ENCODE results near the gene PPP6R1.
"Not testable (repeated sequence)": the region's sequence is repeated elsewhere in the genome, so short reads cannot be mapped to it uniquely, and the experiment has no call there.

Gene PPP6R1

GRCh38 chr19:55229145-55229788, 29.6 kb downstream of the PPP6R1 start:
- no peaks in the 10 kb centered on the region for H3K4me1 ChIP-seq (ENCODE audit: control insufficient read depth, insufficient read depth, low read length, poor library complexity, severe bottlenecking)
- WGBS, 2 experiments (ENCODE audit: insufficient coverage in 2 of 2) = 88 to 94% methylated on average over 7 to 9 of the region's 18 CpGs
- no peak overlapping the region for H3K27ac ChIP-seq (ENCODE audit: low read depth, low read length, severe bottlenecking)
- peaks cover 65% of the 10 kb centered on the region for H3K36me3 ChIP-seq (ENCODE audit: control insufficient read depth, insufficient read depth, low read length)
- H3K4me3 ChIP-seq (ENCODE audit: extremely low read depth, insufficient read depth, low read length, poor library complexity, severe bottlenecking) = no peak overlapping the region
- no peaks in the 10 kb centered on the region for H3K9me3 ChIP-seq (ENCODE audit: control insufficient read depth, low read length)

- no peak within 1 kb of the TSS for H3K27ac ChIP-seq (ENCODE audit: low read depth, low read length, severe bottlenecking)
- H3K4me1 ChIP-seq (ENCODE audit: control insufficient read depth, insufficient read depth, low read length, poor library complexity, severe bottlenecking) = no peaks in the 10 kb centered on the region
- H3K36me3 ChIP-seq (ENCODE audit: control insufficient read depth, insufficient read depth, low read length) = peaks cover 58% of the 10 kb centered on the region
- no peak within 1 kb of the TSS for H3K4me3 ChIP-seq (ENCODE audit: extremely low read depth, insufficient read depth, low read length, poor library complexity, severe bottlenecking)
- 94 to 98% methylated on average over 9 to 11 of the region's 12 CpGs for WGBS, 2 experiments (ENCODE audit: insufficient coverage in 2 of 2)
- no peaks in the 10 kb centered on the region for H3K9me3 ChIP-seq (ENCODE audit: control insufficient read depth, low read length)
These were observed 30.3 kb downstream of the PPP6R1 start, which contains the start of gene TMEM86B for GRCh38 chr19:55228403-55229031. Gene TMEM86B (minus strand): TSS chr19:55228763. CDS start chr19:55228741, 22 bp downstream.

DNA sequence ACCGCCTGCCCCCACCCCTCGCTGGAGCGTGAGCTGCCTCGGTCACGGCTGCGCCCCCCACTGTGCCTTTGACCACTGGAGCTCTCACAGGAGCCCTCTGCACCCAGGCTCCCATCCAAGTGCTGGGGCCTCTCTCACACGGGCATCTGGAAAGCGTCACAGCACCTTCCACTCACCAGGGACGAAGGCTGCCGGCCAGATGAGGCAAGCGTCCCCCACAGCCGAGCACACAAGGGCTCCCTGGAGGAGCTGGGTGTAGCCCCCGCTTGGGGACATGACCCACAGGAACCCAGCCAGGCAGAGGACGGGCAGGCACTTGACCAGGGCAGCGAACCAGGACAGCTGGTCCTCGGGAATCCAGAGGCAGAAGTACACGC, 30.8 kb downstream of the PPP6R1 start:
- no peak overlapping the region for H3K4me3 ChIP-seq (ENCODE audit: extremely low read depth, insufficient read depth, low read length, poor library complexity, severe bottlenecking)
- 89 to 90% methylated on average over 14 to 15 of the region's 17 CpGs for WGBS, 2 experiments (ENCODE audit: insufficient coverage in 2 of 2)
- H3K27ac ChIP-seq (ENCODE audit: low read depth, low read length, severe bottlenecking) = no peak overlapping the region
- H3K4me1 ChIP-seq (ENCODE audit: control insufficient read depth, insufficient read depth, low read length, poor library complexity, severe bottlenecking) = no peaks in the 10 kb centered on the region
- no peaks in the 10 kb centered on the region for H3K9me3 ChIP-seq (ENCODE audit: control insufficient read depth, low read length)
- peaks cover 54% of the 10 kb centered on the region for H3K36me3 ChIP-seq (ENCODE audit: control insufficient read depth, insufficient read depth, low read length)

- Histone ChIP-seq H3K27ac (ENCODE audit: low read depth, low read length, severe bottlenecking) (no peak overlapping the region), H3K9me3 (ENCODE audit: control insufficient read depth, low read length) (no peaks in the 10 kb centered on the region), H3K36me3 (ENCODE audit: control insufficient read depth, insufficient read depth, low read length) (peaks cover 49% of the 10 kb centered on the region), H3K4me3 (ENCODE audit: extremely low read depth, insufficient read depth, low read length, poor library complexity, severe bottlenecking) (no peak overlapping the region), H3K4me1 (ENCODE audit: control insufficient read depth, insufficient read depth, low read length, poor library complexity, severe bottlenecking) (no peaks in the 10 kb centered on the region)
- WGBS, 2 experiments (ENCODE audit: insufficient coverage in 2 of 2) = 95 to 97% methylated on average over 19 to 25 of the region's 25 CpGs
These were observed 31.4 kb downstream of the PPP6R1 start for GRCh38 chr19:55227241-55228014.

DNA sequence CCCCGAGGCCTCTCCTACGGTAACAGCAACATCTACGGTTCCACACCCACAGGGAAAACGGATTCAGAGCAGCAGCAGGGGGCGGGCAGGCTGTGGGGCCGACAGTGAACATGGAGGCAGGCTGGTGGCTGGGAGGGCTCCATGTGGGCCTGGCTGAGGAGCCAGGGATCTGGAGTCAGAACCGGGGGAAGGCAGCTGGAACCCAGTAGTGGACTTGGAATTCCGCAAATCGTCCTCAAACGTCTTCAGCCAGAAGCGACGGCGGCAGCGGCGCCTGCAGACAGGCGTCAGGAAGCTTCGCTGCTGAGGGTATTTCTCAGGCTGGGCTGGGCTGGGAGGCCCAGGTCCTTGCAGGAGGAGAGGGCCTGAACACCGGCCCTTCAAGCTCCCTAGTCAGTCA, 32.0 kb downstream of the PPP6R1 start:
- no peak overlapping the region for H3K27ac ChIP-seq (ENCODE audit: low read depth, low read length, severe bottlenecking)
- no peak overlapping the region for H3K4me3 ChIP-seq (ENCODE audit: extremely low read depth, insufficient read depth, low read length, poor library complexity, severe bottlenecking)
- H3K9me3 ChIP-seq (ENCODE audit: control insufficient read depth, low read length) = no peaks in the 10 kb centered on the region
- peaks cover 43% of the 10 kb centered on the region for H3K36me3 ChIP-seq (ENCODE audit: control insufficient read depth, insufficient read depth, low read length)
- WGBS, 2 experiments (ENCODE audit: insufficient coverage in 2 of 2) = 87 to 88% methylated on average over 17 to 18 of the region's 18 CpGs
- no peaks in the 10 kb centered on the region for H3K4me1 ChIP-seq (ENCODE audit: control insufficient read depth, insufficient read depth, low read length, poor library complexity, severe bottlenecking)

GRCh38 chr19:55226273-55226672, 32.5 kb downstream of the PPP6R1 start:
- Histone ChIP-seq H3K4me3 (ENCODE audit: extremely low read depth, insufficient read depth, low read length, poor library complexity, severe bottlenecking) (no peak overlapping the region), H3K27ac (ENCODE audit: low read depth, low read length, severe bottlenecking) (no peak overlapping the region), H3K9me3 (ENCODE audit: control insufficient read depth, low read length) (no peaks in the 10 kb centered on the region), H3K4me1 (ENCODE audit: control insufficient read depth, insufficient read depth, low read length, poor library complexity, severe bottlenecking) (no peaks in the 10 kb centered on the region), H3K36me3 (ENCODE audit: control insufficient read depth, insufficient read depth, low read length) (peaks cover 39% of the 10 kb centered on the region)
- WGBS, 2 experiments (ENCODE audit: insufficient coverage in 2 of 2) = 95 to 96% methylated on average over 9 of the region's 9 CpGs

GRCh38 chr19:55225415-55225958, 33.3 kb downstream of the PPP6R1 start:
- no peaks in the 10 kb centered on the region for H3K4me1 ChIP-seq (ENCODE audit: control insufficient read depth, insufficient read depth, low read length, poor library complexity, severe bottlenecking)
- H3K4me3 ChIP-seq (ENCODE audit: extremely low read depth, insufficient read depth, low read length, poor library complexity, severe bottlenecking) = no peak overlapping the region
- no peak overlapping the region for H3K27ac ChIP-seq (ENCODE audit: low read depth, low read length, severe bottlenecking)
- WGBS, 2 experiments (ENCODE audit: insufficient coverage in 2 of 2) = 90 to 92% methylated on average over 3 to 5 of the region's 7 CpGs
- peaks cover 36% of the 10 kb centered on the region for H3K36me3 ChIP-seq (ENCODE audit: control insufficient read depth, insufficient read depth, low read length)
- H3K9me3 ChIP-seq (ENCODE audit: control insufficient read depth, low read length) = no peaks in the 10 kb centered on the region

DNA sequence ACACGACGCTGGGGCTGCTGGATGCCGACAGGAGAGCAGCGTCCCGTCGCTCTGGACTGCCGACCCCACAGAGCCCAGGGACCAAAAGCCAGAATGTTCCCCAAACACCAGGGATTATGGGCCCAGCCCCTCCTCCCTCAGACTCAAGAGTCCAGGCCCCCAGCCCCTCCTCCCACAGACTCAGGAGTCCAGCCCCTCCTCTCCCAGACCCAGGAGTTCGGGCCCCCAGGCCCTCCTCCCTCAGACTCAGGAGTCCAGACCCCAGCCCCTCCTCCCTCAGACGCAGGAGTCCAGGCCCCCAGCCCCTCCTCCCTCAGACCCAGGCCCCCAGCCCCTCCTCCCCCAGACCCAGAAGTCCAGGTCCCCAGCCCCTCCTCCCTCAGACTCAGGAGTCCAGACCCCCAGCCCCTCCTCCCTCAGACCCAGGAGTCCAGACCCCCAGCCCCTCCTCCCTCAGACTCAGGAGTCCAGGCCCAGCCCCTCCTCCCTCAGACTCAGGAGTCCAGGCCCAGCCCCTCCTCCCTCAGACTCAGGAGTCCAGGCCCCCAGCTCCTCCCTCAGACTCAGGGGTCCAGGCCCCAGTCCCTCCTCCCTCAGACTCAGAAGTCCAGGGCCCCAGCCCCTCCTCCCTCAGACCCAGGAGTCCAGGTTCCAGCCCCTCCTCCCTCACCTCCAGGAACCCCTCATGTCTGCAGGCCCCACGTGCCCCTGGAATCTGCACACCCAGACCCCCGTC, 34.0 kb downstream of the PPP6R1 start:
- H3K4me3 ChIP-seq (ENCODE audit: extremely low read depth, insufficient read depth, low read length, poor library complexity, severe bottlenecking); H3K4me1 ChIP-seq (ENCODE audit: control insufficient read depth, insufficient read depth, low read length, poor library complexity, severe bottlenecking); H3K27ac ChIP-seq (ENCODE audit: low read depth, low read length, severe bottlenecking); H3K9me3 ChIP-seq (ENCODE audit: control insufficient read depth, low read length): not testable (repeated sequence)
- WGBS, 2 experiments (ENCODE audit: insufficient coverage in 2 of 2) = 73 to 85% methylated on average over 2 to 4 of the region's 11 CpGs
- peaks cover 32% of the 10 kb centered on the region for H3K36me3 ChIP-seq (ENCODE audit: control insufficient read depth, insufficient read depth, low read length)

DNA sequence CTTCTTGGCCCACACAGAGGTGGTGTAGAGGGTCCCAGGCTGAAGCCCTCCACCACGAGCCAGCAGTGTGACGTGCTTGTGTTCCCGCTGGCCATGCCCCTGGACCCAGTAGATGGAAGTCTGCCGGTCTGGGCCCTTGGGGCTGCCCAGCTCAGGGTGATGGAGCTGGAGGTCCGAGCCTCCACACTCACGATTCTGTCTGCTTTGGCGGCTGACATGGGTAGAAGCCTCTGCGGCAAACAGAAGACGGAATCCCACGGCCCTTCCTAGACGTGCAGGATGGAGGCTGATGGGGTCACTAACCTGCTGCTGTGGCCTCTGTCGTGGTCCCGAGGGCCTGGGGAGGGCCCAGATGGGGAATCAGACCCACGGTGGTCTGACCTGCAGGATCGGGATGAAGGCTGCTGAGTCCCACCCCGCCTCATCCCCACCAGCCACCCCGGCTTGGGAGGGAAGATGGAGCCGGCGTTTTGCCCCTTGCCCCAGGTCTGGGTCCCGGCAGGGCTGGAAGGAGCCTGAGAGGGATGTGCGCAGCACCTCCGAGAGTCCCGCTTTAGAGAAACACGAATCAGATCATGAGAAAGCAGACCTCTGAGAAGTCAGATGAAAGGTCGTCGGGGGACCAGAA, 34.7 kb downstream of the PPP6R1 start:
- Histone ChIP-seq H3K4me1 (ENCODE audit: control insufficient read depth, insufficient read depth, low read length, poor library complexity, severe bottlenecking) (no peaks in the 10 kb centered on the region), H3K36me3 (ENCODE audit: control insufficient read depth, insufficient read depth, low read length) (peaks cover 25% of the 10 kb centered on the region), H3K9me3 (ENCODE audit: control insufficient read depth, low read length) (no peaks in the 10 kb centered on the region), H3K27ac (ENCODE audit: low read depth, low read length, severe bottlenecking) (no peak overlapping the region), H3K4me3 (ENCODE audit: extremely low read depth, insufficient read depth, low read length, poor library complexity, severe bottlenecking) (no peak overlapping the region)
- 92 to 94% methylated on average over 25 to 26 of the region's 26 CpGs for WGBS, 2 experiments (ENCODE audit: insufficient coverage in 2 of 2)
